GM10266 (cell line): Measurements from ENCODE around the gene OR51E2.

Experiments
- DNase-seq: peaks from one replicate; pipeline ENCODE4 v3.0.0; 2012; ENCODE audit errors: extremely low spot score
- TF ChIP-seq, protein P1 (sequence below): IDR thresholded peaks from 2 replicates; pipeline ENCODE4 v1.5.1; 2012; ENCODE audit warnings: mild to moderate bottlenecking, low read depth; ENCODE audit not compliant: control insufficient read depth, insufficient read depth; ENCODE audit errors: missing control alignments

Gene OR51E2

DNA sequence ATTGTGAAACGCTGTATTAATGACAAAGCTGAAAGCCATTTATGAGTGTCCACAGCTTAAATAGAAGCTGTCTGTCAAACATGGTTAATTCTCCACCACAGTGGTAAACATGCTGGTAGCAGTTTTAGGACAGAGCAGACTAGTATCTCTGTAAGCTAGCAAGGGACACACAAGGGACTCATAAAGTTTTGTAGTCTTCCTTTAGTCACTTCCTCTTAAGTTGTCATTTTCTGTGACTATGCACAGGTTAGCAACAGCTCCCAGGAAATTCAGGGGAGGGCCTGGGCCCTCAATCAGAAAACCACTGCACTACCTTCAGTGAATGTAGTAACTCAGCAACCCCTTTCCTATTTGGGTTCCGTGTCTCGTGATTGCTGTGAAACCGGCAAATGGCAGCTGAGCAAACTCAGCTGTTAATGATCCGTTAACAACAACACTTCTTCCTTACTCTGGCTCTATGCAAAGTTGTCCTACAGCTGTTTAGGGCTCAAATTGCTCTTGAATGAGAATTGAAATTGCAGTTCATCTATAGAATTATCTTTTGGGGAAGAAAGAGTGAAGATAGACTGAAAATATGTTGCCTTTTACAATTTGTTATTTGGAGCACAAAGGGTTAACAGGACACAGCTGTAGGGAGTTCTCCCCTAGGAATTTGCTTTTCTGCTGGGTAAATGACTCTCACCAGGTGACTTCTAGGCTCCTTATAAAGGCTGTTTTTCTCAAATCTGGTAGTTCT is 6.6 kb upstream of the OR51E2 start, which contains the start of gene MMP26:
MMP26 (plus strand) TSS at position 731 of the 736 bp plus-strand sequence.
- TF ChIP-seq, protein P1, sequence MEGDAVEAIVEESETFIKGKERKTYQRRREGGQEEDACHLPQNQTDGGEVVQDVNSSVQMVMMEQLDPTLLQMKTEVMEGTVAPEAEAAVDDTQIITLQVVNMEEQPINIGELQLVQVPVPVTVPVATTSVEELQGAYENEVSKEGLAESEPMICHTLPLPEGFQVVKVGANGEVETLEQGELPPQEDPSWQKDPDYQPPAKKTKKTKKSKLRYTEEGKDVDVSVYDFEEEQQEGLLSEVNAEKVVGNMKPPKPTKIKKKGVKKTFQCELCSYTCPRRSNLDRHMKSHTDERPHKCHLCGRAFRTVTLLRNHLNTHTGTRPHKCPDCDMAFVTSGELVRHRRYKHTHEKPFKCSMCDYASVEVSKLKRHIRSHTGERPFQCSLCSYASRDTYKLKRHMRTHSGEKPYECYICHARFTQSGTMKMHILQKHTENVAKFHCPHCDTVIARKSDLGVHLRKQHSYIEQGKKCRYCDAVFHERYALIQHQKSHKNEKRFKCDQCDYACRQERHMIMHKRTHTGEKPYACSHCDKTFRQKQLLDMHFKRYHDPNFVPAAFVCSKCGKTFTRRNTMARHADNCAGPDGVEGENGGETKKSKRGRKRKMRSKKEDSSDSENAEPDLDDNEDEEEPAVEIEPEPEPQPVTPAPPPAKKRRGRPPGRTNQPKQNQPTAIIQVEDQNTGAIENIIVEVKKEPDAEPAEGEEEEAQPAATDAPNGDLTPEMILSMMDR: no peak
- DNase-seq: no peak

DNA sequence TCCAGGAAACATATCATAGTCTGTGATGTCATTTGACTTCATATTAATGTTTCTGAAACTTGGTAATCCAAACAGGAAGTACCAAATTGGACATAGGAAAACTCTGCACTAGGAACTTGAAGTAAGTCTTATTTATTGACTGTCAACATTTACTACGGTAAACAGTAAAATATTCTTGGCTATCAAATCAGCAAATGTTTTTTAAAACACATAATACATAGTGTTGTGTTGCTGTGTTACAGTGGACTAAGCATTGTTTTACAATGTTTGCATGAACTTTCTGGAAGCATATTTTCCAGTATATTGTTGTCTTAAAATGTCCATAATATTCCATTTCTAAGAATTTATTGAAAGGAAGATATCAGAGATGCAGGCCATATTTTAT is 2.8 kb upstream of the OR51E2 start:
- TF ChIP-seq, protein P1: no peak
- DNase-seq: no peak

DNA sequence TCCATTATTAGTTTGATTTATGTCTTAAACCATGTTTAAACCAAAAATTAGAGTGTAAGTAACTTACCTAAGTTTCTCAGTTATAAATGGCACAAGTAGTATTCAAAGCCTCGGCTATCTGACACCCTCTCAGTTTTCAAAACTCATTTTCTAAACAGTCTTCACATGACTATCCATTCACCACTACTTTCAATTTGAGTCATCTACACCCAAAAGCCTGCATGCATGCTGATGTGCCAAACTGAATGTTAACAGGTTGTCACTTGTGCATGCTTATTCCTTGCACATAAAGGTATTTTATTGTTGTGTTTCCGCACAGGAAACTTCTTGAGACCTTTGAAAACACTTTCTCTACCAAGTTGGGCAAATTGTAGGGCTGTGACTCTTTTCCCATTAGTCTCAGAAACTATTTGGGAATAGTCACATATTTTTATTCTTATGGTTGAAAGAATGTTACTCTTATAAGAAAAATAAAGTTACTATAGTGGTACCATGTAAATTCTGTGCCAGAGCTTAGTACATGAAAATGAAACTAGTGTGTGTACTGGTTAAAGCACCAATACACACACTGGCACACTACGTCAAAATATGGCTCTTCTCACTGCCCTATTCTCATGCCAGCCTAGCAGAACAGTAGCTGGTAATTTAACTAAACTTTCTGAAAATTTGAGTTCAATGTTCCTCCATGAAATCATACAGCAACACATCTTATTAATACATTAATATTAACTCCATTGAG is 2.2 kb upstream of the OR51E2 start:
- peak; percentile 10 for DNase-seq
- TF ChIP-seq, protein P1: no peak

DNA sequence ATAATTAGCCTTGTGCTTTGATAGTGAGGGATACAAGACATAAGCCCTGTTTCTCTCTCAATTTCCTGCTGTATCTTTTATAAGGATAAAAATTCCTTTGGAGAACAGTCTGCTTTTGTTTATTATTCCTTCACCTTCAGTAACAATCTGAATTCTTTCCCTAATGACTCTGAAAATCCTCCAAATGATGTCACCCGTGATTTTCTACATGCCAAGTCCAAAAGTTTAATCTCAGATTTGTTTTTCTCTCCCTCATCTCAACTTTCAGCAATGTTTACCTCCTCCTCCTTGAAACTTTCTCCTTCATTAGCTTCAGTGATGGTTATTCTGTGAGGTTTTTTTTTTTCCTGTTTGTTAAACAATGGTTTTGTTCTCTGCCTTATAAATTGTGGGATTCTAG is 2.2 kb downstream of the OR51E2 start:
- TF ChIP-seq, protein P1: no peak
- no peak for DNase-seq

DNA sequence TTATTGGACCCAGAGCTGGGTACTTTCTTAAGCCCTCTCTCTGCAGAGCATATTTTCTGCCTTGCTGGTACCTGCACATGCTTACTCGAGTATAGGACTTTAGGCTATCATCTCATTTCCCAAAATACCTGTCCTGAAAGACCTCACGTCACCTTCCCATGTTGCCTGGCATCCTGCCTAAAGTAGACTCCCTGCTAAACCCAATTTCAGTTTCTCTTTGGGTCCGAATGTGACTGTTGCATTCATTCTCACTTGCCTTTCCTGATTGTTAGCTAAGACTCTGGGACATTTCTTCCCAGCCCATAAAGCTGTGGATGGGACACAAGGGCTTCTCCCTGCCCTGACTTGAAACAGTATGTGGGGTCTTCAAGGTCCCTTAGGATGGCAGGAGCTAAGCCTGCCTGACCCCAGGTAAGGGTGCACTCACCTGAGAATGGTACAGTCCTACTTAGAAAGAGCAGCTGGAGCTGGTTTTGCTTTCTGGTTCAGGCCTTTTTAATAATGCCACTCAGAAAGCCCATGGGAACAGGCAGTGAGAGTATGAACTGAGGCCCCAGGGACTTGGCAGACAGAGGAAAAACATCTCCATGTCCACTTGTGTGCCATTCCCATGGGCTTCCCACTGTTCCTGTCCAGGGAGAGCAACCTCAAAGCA is 12.9 kb downstream of the OR51E2 start:
- TF ChIP-seq, protein P1: no peak
- no peak for DNase-seq

DNA sequence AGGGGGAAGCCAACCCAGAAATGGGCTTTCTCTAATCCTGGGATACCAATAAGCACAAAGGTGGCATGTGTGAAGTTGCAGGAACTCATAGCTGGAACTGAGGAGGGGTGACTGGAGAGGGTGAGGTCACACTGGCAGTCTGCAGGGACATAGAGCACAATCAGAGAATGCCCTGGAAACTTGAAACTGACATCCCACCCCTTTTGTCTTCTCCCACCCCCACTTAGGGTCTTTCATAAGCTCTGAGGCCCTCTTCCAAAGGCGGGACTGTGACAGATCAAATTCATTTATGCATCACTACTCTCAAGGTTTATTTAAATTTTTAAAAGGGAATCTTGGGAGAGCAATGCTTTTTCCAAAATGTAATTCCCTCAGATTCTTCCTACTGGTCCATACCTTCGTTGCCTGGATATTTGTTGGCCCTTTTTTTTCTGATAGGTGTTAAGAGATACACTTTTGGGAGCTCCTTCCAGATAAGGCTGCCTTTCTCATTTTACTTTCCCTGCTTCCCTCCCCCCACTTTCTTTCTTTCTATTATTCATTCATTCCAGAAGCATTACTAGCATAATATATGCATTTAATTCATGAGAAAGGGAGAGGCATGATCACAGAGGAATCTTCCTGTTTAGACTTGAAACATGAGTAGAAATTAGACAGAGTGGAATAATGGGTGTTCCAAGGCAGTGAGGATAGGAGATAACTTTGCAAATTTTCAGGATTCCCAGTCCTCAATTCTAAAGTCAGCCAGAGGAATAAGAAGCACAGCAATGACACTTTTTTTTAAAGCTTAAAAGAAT is 14.8 kb downstream of the OR51E2 start:
- DNase-seq: no peak
- TF ChIP-seq, protein P1: no peak
